ENCODE data around the gene ABCC4. TPM values are rescaled to one million over a fixed set of nuclear protein-coding genes. Genes with fewer than 3 reads are reported as not detected.

The ABCC4 gene
- total RNA-seq, 1 donor from 2014 or later = 4.0 TPM

GRCh38 chr13:94996445-94996844 is 304.8 kb downstream of the ABCC4 start:
- DNase-seq (ENCODE audit: missing footprints) = no peak
- intact Hi-C loops (cut with DNase I) = no loop called here
- ATAC-seq = no peak

- intact Hi-C loops (cut with DNase I) = no loop called here
- DNase-seq (ENCODE audit: missing footprints) (no peak), ATAC-seq (no peak)
Observed at GRCh38 chr13:94994506-94994905, 306.7 kb downstream of the ABCC4 start.

DNA sequence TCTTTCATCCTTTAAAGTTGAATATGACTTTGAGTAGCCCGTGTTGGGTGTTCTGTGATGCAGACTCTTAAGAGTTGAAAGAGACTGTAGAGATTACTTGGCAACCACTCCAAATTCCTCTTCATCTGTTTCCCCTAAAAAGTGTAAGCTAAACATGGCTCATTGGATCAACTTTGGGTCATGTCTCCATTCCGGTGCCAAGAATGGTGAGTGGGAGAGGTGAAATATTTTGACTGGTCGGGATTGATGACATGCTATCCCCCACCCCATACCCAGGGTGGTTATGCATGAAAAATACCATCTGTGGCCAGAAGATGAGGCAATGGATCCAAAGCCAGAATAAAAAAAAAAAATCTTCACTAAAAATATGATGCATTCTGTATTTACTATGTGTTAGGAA is 307.6 kb downstream of the ABCC4 start:
- DNase-seq (ENCODE audit: missing footprints) (no peak), ATAC-seq (no peak)
- intact Hi-C loops (cut with DNase I) = no loop called here

DNA sequence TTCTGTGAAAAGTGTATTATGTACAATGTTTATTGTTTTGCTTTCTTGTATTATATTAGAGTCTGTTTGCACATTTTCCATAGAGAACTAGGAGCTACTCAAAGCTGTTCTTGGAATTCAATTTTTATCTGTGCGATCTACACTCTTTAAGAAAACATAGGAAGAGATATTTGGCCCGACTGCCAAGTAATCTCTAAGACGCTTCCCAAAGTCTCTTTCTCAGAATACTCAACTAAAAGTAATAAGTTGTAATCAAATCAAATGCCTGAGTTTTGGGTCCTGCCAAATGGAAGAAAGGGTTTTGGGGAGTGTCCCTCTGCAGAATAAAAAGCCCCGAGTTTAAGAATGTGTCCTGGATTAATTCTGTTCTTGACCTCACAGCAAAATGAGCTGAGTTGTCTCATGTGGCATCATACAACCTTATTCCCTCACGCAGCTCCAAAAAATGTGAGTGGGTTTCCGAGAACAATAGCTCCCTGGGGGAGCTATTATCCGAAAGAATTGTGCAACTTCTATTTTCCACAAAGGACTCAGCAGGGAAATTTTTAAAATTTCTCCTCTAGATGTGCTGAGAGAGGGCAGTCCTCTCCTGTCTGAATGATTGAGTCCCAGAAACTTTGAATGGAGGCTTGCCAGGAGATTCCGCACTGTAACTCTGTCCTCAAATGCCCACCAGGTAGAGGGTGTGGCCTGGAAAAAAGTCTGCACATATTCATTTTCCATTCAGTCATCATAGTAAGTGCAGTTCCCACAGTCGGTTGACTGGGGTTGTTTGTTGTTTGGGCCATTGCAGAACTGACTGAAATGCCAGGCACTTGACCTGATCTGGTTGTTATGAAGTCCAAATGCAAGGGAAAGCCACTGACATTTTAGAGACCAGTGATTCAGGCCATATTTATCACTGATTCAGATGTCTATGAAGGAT is 309.0 kb downstream of the ABCC4 start:
- ATAC-seq = no peak
- no peak for DNase-seq (ENCODE audit: missing footprints)
- intact Hi-C loops (cut with DNase I) = no loop called here

GRCh38 chr13:94988654-94989053 is 312.6 kb downstream of the ABCC4 start:
- intact Hi-C loops (cut with DNase I) = no loop called here
- ATAC-seq (no peak), DNase-seq (ENCODE audit: missing footprints) (no peak)

- intact Hi-C loops (cut with DNase I) = no loop called here
Observed at GRCh38 chr13:94987869-94988268, 313.4 kb downstream of the ABCC4 start.

GRCh38 chr13:94987081-94987480 is 314.2 kb downstream of the ABCC4 start:
- intact Hi-C loops (cut with DNase I) = no loop called here
- no peak for ATAC-seq
- no peak for DNase-seq (ENCODE audit: missing footprints)

More at GRCh38 chr13:94987869-94988268, 313.4 kb downstream of the ABCC4 start:
- DNase-seq (ENCODE audit: missing footprints) = no peak
- ATAC-seq = no peak

GRCh38 chr13:94984958-94985357 is 316.3 kb downstream of the ABCC4 start:
- ATAC-seq = no peak
- no peak for DNase-seq (ENCODE audit: missing footprints)
- intact Hi-C loops (cut with DNase I) = no loop called here

- no peak for DNase-seq (ENCODE audit: missing footprints)
- no peak for ATAC-seq
- intact Hi-C loops (cut with DNase I) = no loop called here
Observed at GRCh38 chr13:94978516-94978915, 322.7 kb downstream of the ABCC4 start.

DNA sequence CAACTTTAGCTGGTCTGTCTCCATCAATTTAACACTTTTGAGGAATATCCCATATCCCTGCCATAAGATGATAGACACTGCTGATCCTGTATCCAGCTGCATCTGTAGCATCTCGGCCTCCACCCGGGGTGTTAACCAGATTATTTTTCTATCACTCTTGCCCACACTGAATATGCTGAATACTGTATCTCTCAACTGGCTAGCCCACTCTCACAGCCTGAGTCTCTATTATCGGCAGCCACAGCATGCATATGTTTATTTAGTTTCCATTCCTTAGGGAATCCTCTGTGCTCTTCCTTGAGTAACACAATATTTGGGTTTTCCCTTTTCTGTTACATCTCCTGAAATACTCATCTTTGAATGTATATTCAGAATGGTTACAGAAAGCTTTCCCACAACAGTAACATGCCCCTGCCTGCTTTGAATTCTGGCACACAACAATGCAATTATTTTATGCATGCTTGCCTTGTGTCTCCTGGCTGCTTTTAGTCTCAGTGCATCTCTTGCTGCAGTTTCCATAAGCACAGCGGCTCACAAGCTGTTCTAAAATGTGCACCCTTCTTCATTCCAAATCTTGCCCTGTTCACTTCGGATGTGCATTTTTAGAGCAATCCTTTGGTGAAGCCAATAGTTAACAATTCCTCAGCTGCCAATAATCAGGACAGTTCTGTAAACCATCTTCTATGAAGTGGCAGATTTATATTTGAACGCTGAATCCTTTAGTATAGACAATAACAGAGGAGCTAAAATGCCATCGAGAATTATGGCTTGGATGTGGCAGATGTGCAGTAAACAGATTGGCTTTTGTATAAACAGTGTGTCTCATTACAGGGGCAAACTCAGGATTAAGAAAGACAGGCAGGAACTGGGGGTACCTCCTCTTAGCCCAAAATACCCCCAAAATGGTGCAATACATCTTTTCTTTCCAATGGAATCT is 327.0 kb downstream of the ABCC4 start:
- no peak for ATAC-seq
- intact Hi-C loops (cut with DNase I) = no loop called here

GRCh38 chr13:94972262-94972661 is 329.0 kb downstream of the ABCC4 start:
- intact Hi-C loops (cut with DNase I) = no loop called here
- DNase-seq (ENCODE audit: missing footprints) = no peak
- ATAC-seq = no peak

More for the DNA sequence above, 327.0 kb downstream of the ABCC4 start:
- DNase-seq (ENCODE audit: missing footprints) = no peak
